B cell (primary cell): ENCODE results near the gene SERTAD3. TPM values are rescaled to one million over a fixed set of nuclear protein-coding genes. Genes with fewer than 3 reads are reported as not detected.
A peak's percentile ranks its signal among the peaks of the same experiment; 100 is the strongest.

Experiments
- ATAC-seq: fragments of 200-7000 bp; cut with Tn5 transposase; one replicate; pipeline ENCODE4 v1.10.0; 2021; ENCODE audit warnings: low read depth, mild to moderate bottlenecking, moderate number of reproducible peaks, moderate library complexity
- CTCF ChIA-PET: fragments of 350-600 bp; sonication (Branson Sonifier 250); formaldehyde crosslinking; loops from one replicate; lab custom pipeline; 2021; ENCODE audit warnings: antibody characterized with exemption, inconsistent platforms; lab: Charles Lee
- POLR2A ChIA-PET: fragments of 350-600 bp; sonication (Branson Sonifier 250); formaldehyde crosslinking; loops from one replicate; lab custom pipeline; 2021; ENCODE audit warnings: antibody characterized with exemption; lab: Charles Lee
- DNase-seq: peaks from one replicate; pipeline ENCODE4 v3.0.0; 2013
- H2AFZ ChIP-seq: 2 replicates; pipeline ENCODE4 v1.6.1; 2012; ENCODE audit warnings: mild to moderate bottlenecking, low read depth, low read length; ENCODE audit not compliant: insufficient read depth, poor library complexity, severe bottlenecking
- H3K27ac ChIP-seq, 2 donors: 1 replicate in 1 of 2; 2 replicates in 1 of 2; pipeline ENCODE4 v1.5.1; 2012 to 2013; ENCODE audit warnings: low read length in 2 of 2, mild to moderate bottlenecking in 2 of 2, moderate library complexity in 1 of 2
- H3K27me3 ChIP-seq, 4 experiments: fragments of 200-600 bp in 1 of 4; sonication (generic) in 1 of 4; replicated peaks in 1 of 4; 1 replicate in 2 of 4; 2 replicates in 2 of 4; pipeline versions ENCODE4 v1.6.1 to v1.7.0; 2013 to 2016; ENCODE audit warnings: low read length in 3 of 4, mild to moderate bottlenecking in 2 of 4, mixed read lengths in 1 of 4, moderate library complexity in 1 of 4; ENCODE audit not compliant: insufficient read depth in 4 of 4, control insufficient read depth in 3 of 4; ENCODE audit errors: control extremely low read depth in 1 of 4
- H3K36me3 ChIP-seq, 2 experiments: replicated peaks in 1 of 2; 1 replicate in 1 of 2; 2 replicates in 1 of 2; pipeline versions ENCODE4 v1.6.1 to v1.7.1; 2013; ENCODE audit warnings: low read length in 1 of 2; ENCODE audit not compliant: insufficient read depth in 2 of 2, control insufficient read depth in 1 of 2; ENCODE audit errors: control extremely low read depth in 1 of 2, extremely low read depth in 1 of 2
- H3K4me1 ChIP-seq, 2 donors: fragments of 200-600 bp in 1 of 2; sonication (generic) in 1 of 2; 1 replicate in 1 of 2; 2 replicates in 1 of 2; pipeline versions ENCODE4 v1.5.1 to v1.6.1; 2013 to 2017; ENCODE audit warnings: low read length in 2 of 2; ENCODE audit not compliant: control insufficient read depth in 2 of 2, insufficient read depth in 2 of 2
- H3K4me2 ChIP-seq: replicated peaks from 2 replicates; pipeline ENCODE3; 2012; ENCODE audit warnings: mild to moderate bottlenecking, low read depth, low read length; ENCODE audit not compliant: poor library complexity, severe bottlenecking
- H3K4me3 ChIP-seq, 5 experiments: fragments of 200-600 bp in 1 of 5; sonication (generic) in 1 of 5; 1 replicate in 3 of 5; 2 replicates in 2 of 5; pipeline versions ENCODE4 v1.5.1 to v1.7.0; 2011 to 2016; ENCODE audit warnings: low read length in 4 of 5, mild to moderate bottlenecking in 4 of 5, low read depth in 2 of 5, control low read depth in 1 of 5, moderate library complexity in 1 of 5; ENCODE audit not compliant: insufficient read depth in 1 of 5; ENCODE audit errors: control extremely low read depth in 1 of 5, extremely low read depth in 1 of 5
- H3K79me2 ChIP-seq: fragments of 200-600 bp; sonication (generic); one replicate; pipeline ENCODE4 v1.6.0; 2016; ENCODE audit warnings: low read length; ENCODE audit not compliant: control insufficient read depth, insufficient read depth
- H3K9ac ChIP-seq: fragments of 200-600 bp; sonication (generic); 2 replicates; pipeline ENCODE4 v1.6.1; 2017; ENCODE audit warnings: mild to moderate bottlenecking, low read length, moderate library complexity
- H3K9me3 ChIP-seq, 3 donors: one replicate each; pipeline versions ENCODE4 v1.6.1 to v1.7.1; 2013; ENCODE audit warnings: low read length in 2 of 3; ENCODE audit not compliant: control insufficient read depth in 2 of 3, insufficient read depth in 1 of 3; ENCODE audit errors: control extremely low read depth in 1 of 3
- H4K20me1 ChIP-seq: 2 replicates; pipeline ENCODE4 v1.6.0; 2012; ENCODE audit warnings: mild to moderate bottlenecking, low read length; ENCODE audit not compliant: insufficient read depth, control insufficient read depth, poor library complexity, severe bottlenecking
- H3K27ac Mint-ChIP-seq: one replicate; pipeline ENCODE4 v1.8.0; 2021; ENCODE audit warnings: mixed read lengths
- H3K27me3 Mint-ChIP-seq: one replicate; pipeline ENCODE4 v1.8.0; 2021; ENCODE audit warnings: mixed read lengths
- H3K4me1 Mint-ChIP-seq: one replicate; pipeline ENCODE4 v1.8.0; 2021; ENCODE audit warnings: mixed read lengths
- H3K4me3 Mint-ChIP-seq: one replicate; pipeline ENCODE4 v1.8.0; 2021; ENCODE audit warnings: mixed read lengths
- H3K9me3 Mint-ChIP-seq: one replicate; pipeline ENCODE4 v1.8.0; 2022; ENCODE audit warnings: mixed read lengths; ENCODE audit not compliant: insufficient read depth
- CTCF ChIP-seq: fragments of 200-600 bp; IDR thresholded peaks from one replicate; pipeline ENCODE4 v1.8.0; 2022; ENCODE audit warnings: antibody characterized with exemption, mild to moderate bottlenecking
- EZH2 ChIP-seq: IDR thresholded peaks from 2 replicates; pipeline ENCODE4 v1.6.1; 2012; ENCODE audit warnings: borderline replicate concordance, low read depth, mild to moderate bottlenecking, moderate library complexity, low read length; ENCODE audit not compliant: insufficient read depth, poor library complexity, severe bottlenecking
- WGBS: methylation state at CpG from one replicate; pipeline ENCODE4 v1.1.5; 2013; ENCODE audit warnings: missing lambda C conversion rate; ENCODE audit not compliant: insufficient coverage; 5-methylcytosine and 5-hydroxymethylcytosine counted together
- intact Hi-C: fragments of 100-400 bp; cut with micrococcal nuclease; formaldehyde crosslinking; loops from one replicate; pipeline ENCODE4 v1.10.0; 2022
- polyA minus RNA-seq: library from RNA; depleted of rRNA, polyadenylated mRNA; stranded (reverse); fragments of >200 nt; gene quantifications from 2 replicates; pipeline ENCODE4 v1.2.3, GENCODE V29; 2012
- polyA plus RNA-seq: library from polyadenylated mRNA; depleted of rRNA; stranded (reverse); fragments of >200 nt; gene quantifications from 2 replicates; pipeline ENCODE4 v1.2.3, GENCODE V29; 2012
- total RNA-seq, 2 donors: library from RNA; stranded (reverse); fragments of 120-200 nt in 1 of 2; gene quantifications; 1 replicate in 1 of 2; 2 replicates in 1 of 2; pipeline versions ENCODE4 v1.2.3 to v1.2.4, GENCODE V29; 2013 to 2022

The SERTAD3 gene
- total RNA-seq, result 39.3 and 41.6 TPM in 2 replicates
- 21.6 TPM for total RNA-seq (2013)
- 16.4 and 43.9 TPM in 2 replicates for polyA plus RNA-seq
- polyA minus RNA-seq, result 37.4 and 42.2 TPM in 2 replicates

- H3K4me3 ChIP-seq, result peak within 1 kb of the TSS; percentile 85 to 100 (median 95)
- POLR2A ChIA-PET, result interaction anchor here (0.6 to 3.7 kb wide), 11 partner anchors 10 to 162 kb away, joined by 3 to 63 read pairs (median 5); partner anchors contain the start of genes BLVRB, C19orf47, PLD3 and SERTAD1
- H2AFZ ChIP-seq, result peak within 1 kb of the TSS; percentile 78
- intact Hi-C loops, result loop anchor here (1.0 to 5.0 kb wide), 12 partner anchors 9 to 818 kb away; partner anchors contain the start of genes AKT2, BLVRB, C19orf47 and HNRNPUL1
- peak within 1 kb of the TSS; percentile 95 for H3K4me2 ChIP-seq
- DNase-seq (peak; percentile 99), ATAC-seq (peak; percentile 68)
- H3K27me3 Mint-ChIP-seq, result no peaks in the 10 kb centered on the region
- H3K9me3 Mint-ChIP-seq, result no peaks in the 10 kb centered on the region
- TF ChIP-seq EZH2 (no peak), CTCF (no peak)
- under 1% methylated on average over 72 of the region's 72 CpGs for WGBS
- peaks cover 40% of the 10 kb centered on the region for H3K79me2 ChIP-seq
- H3K4me1 ChIP-seq, result peaks cover 12% of the 10 kb centered on the region in 2 donors
- CTCF ChIA-PET, result interaction anchor here (1.1 to 5.6 kb wide), 9 partner anchors 18 to 139 kb away, joined by 4 to 87 read pairs (median 5); partner anchors contain the start of genes C19orf47, PLD3 and SERTAD1
- H3K4me3 Mint-ChIP-seq, result peak within 1 kb of the TSS; percentile 97
- H3K9ac ChIP-seq, result peak within 1 kb of the TSS; percentile 84
- H3K27ac ChIP-seq, result peak within 1 kb of the TSS; percentile 87 to 92
- peaks cover 2 to 16% of the 10 kb centered on the region in 2 experiments for H3K36me3 ChIP-seq
- H3K4me1 Mint-ChIP-seq, result peaks cover 28% of the 10 kb centered on the region
- peak within 1 kb of the TSS; percentile 95 for H3K27ac Mint-ChIP-seq
- H3K9me3 ChIP-seq, result no peaks in the 10 kb centered on the region
- H4K20me1 ChIP-seq, result peaks cover 23% of the 10 kb centered on the region
- no peaks in the 10 kb centered on the region for H3K27me3 ChIP-seq
These were observed at the start of gene SERTAD3 for GRCh38 chr19:40444000-40444824. Gene SERTAD3, minus strand, starts transcription at chr19:40444335. Its CDS starts 2,255 bp downstream, at chr19:40442080.
